Activated T-cell treated with anti-CD3 and anti-CD28 coated beads for 4 hours (primary cell): ENCODE data around the gene KLHDC7B.
A peak's percentile ranks its signal among the peaks of the same experiment; 100 is the strongest.

ENCODE experiments used
- DNase-seq: peaks from one replicate; pipeline ENCODE4 v3.0.0-alpha.2; 2020

Gene KLHDC7B

GRCh38 chr22:50574383-50574755, 28.7 kb downstream of the KLHDC7B start:
- no peak for DNase-seq

GRCh38 chr22:50575426-50575941, 29.8 kb downstream of the KLHDC7B start:
- no peak for DNase-seq

- DNase-seq, result no peak
Measured at GRCh38 chr22:50576070-50576469, 30.4 kb downstream of the KLHDC7B start.

GRCh38 chr22:50576806-50577696, 31.4 kb downstream of the KLHDC7B start:
- DNase-seq, result no peak

- DNase-seq, result no peak
Measured at GRCh38 chr22:50577697-50577986, 31.9 kb downstream of the KLHDC7B start.

GRCh38 chr22:50577987-50578775, 32.5 kb downstream of the KLHDC7B start, which contains the start of gene CPT1B:
TSS of gene CPT1B (minus strand) at chr22:50578427. CDS start at chr22:50577915, 512 bp downstream.
- no peak for DNase-seq

GRCh38 chr22:50578776-50579310, 33.1 kb downstream of the KLHDC7B start:
- DNase-seq, result no peak

- DNase-seq, result no peak
Measured at GRCh38 chr22:50579752-50580151, 34.1 kb downstream of the KLHDC7B start.

- DNase-seq, result no peak
Measured at GRCh38 chr22:50581031-50581949, 35.6 kb downstream of the KLHDC7B start.

- DNase-seq, result no peak
Measured at GRCh38 chr22:50581950-50582492, 36.3 kb downstream of the KLHDC7B start.

- peak; percentile 93 for DNase-seq
Measured at GRCh38 chr22:50582493-50583293, 37.0 kb downstream of the KLHDC7B start, which contains the start of gene CHKB. TSS of gene CHKB (minus strand) at chr22:50582849. CDS start at chr22:50582781, 68 bp downstream.

GRCh38 chr22:50583294-50583861, 37.7 kb downstream of the KLHDC7B start:
- DNase-seq, result no peak

GRCh38 chr22:50584106-50585096, 38.7 kb downstream of the KLHDC7B start:
- DNase-seq, result no peak

- DNase-seq, result no peak
Measured at GRCh38 chr22:50585238-50585637, 39.5 kb downstream of the KLHDC7B start.

GRCh38 chr22:50585781-50586180, 40.1 kb downstream of the KLHDC7B start:
- DNase-seq, result no peak

- no peak for DNase-seq
Measured at GRCh38 chr22:50586416-50586815, 40.7 kb downstream of the KLHDC7B start.

- DNase-seq, result no peak
Measured at GRCh38 chr22:50587407-50587806, 41.7 kb downstream of the KLHDC7B start.

GRCh38 chr22:50595189-50595588, 49.5 kb downstream of the KLHDC7B start:
- no peak for DNase-seq

- no peak for DNase-seq
Measured at GRCh38 chr22:50597097-50597496, 51.4 kb downstream of the KLHDC7B start.
